ENCODE results near the gene CDON.

- no peak for TF ChIP-seq CTCF (IDR thresholded peaks at IDR 0.05; ENCODE audit: insufficient read depth, low read length, poor library complexity, severe bottlenecking)
- TF ChIP-seq EZH2phosphoT487 (conservative IDR thresholded peaks at IDR 0.05; ENCODE audit: low read length) = no peak
Observed at GRCh38 chr11:125979511-125979910, 83.2 kb downstream of the CDON start.

All from SU-DHL-6 (cell line).